Fibroblast of pulmonary artery (primary cell): ENCODE results near the gene EPHA4.
A peak's percentile ranks its signal among the peaks of the same experiment; 100 is the strongest.

Source experiments
- DNase-seq: peaks from one replicate; pipeline ENCODE4 v3.0.0-alpha.2; 2010; ENCODE audit warnings: low read depth
- H3K4me3 ChIP-seq: replicated peaks from 2 replicates; pipeline ENCODE4 v1.5.1; 2011; ENCODE audit warnings: low read depth, mild to moderate bottlenecking, control low read depth, low read length, moderate library complexity
- TF ChIP-seq, protein P1 (sequence below): IDR thresholded peaks from 2 replicates; pipeline ENCODE4 v1.5.1; 2011; ENCODE audit warnings: mild to moderate bottlenecking, control low read depth, low read length, inconsistent platforms; ENCODE audit errors: missing control alignments

Gene EPHA4

DNA sequence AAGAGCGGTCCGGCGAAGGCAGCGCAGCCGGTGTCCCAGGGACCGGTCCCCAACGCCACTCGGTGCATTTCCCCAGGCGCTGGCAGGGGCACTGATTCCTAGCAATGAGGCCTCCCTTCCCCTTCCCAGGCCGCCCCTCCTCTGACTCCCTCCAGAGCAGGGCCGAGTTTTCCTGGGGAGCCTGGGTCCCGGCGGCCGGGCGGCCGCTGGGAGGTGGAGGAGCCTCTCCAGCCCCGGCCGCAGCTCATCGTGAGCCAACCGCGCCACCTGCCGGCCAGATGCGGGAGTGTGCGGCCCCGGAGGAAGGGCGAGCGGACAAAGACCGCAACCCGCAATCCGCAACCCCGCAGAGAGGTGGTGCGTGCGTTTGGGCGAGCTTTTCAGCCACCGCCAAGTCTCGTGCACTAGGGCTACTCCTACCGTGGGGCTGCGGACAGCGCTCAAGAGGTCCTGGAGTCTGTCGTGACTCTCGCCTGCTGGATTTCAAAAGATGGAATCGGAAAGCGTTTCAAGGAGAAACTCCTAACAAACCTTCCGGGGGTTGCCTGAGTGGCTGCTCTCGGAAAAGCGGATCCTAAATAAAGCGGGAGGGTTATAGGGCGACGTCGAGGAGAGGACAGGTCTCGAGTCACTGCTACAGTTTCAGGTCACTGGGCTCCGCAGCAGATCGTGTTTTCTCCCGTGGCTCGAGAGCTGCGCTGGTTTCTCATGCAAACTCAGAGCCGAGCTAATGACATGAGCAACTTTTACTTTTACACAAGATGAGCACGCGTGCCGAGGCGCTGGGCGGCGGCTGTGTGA, 1.5 kb upstream of the EPHA4 start:
- peak overlapping the region; percentile 67 for H3K4me3 ChIP-seq
- peak; percentile 70 for DNase-seq
- TF ChIP-seq, protein P1, sequence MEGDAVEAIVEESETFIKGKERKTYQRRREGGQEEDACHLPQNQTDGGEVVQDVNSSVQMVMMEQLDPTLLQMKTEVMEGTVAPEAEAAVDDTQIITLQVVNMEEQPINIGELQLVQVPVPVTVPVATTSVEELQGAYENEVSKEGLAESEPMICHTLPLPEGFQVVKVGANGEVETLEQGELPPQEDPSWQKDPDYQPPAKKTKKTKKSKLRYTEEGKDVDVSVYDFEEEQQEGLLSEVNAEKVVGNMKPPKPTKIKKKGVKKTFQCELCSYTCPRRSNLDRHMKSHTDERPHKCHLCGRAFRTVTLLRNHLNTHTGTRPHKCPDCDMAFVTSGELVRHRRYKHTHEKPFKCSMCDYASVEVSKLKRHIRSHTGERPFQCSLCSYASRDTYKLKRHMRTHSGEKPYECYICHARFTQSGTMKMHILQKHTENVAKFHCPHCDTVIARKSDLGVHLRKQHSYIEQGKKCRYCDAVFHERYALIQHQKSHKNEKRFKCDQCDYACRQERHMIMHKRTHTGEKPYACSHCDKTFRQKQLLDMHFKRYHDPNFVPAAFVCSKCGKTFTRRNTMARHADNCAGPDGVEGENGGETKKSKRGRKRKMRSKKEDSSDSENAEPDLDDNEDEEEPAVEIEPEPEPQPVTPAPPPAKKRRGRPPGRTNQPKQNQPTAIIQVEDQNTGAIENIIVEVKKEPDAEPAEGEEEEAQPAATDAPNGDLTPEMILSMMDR, result peak; percentile 67

GRCh38 chr2:221572821-221573429, 821 bp upstream of the EPHA4 start:
- TF ChIP-seq, protein P1, result no peak
- peak overlapping the region; percentile 67 for H3K4me3 ChIP-seq
- peak; percentile 34 for DNase-seq

- peak overlapping the region; percentile 65 for H3K4me3 ChIP-seq
- TF ChIP-seq, protein P1, result no peak
- peak; percentile 38 for DNase-seq
Measured at GRCh38 chr2:221571551-221572218, 419 bp downstream of the EPHA4 start.

- DNase-seq, result peak; percentile 11
- H3K4me3 ChIP-seq, result peak overlapping the region; percentile 65
- TF ChIP-seq, protein P1, result no peak
Measured at GRCh38 chr2:221571025-221571550, 1.0 kb downstream of the EPHA4 start.

GRCh38 chr2:221570321-221570935, 1.7 kb downstream of the EPHA4 start:
- DNase-seq, result peak; percentile 28
- TF ChIP-seq, protein P1, result peak; percentile 16
- H3K4me3 ChIP-seq, result peak overlapping the region; percentile 65

DNA sequence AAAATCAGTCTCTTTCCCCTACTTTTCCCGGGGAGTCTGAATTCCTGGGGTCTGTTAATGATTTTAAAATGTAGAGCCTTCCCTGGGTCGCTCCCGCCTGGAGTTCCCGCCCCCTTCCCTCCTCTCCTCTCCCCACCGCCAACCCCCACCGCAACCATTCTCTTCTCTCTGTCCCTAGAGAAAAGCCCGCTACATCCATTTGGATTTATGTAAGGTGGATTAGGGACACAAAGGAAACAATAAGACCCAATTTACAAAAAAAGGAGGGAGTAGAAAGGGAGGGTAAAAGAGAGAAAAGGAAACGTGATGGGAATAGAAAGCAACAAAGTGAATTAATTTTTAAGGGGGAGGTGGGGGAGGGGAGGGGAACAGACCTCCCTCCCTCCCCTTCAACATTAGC, 2.2 kb downstream of the EPHA4 start:
- H3K4me3 ChIP-seq, result no peak overlapping the region
- TF ChIP-seq, protein P1, result no peak
- DNase-seq, result no peak
